ENCODE data around the gene DTX1. TPM values are rescaled to one million over a fixed set of nuclear protein-coding genes. Genes with fewer than 3 reads are reported as not detected.
"Not testable (repeated sequence)": the region's sequence is repeated elsewhere in the genome, so short reads cannot be mapped to it uniquely, and the experiment has no call there.

Gene DTX1
- total RNA-seq, 2 experiments from 2014 or later, result 0.55 to 0.57 TPM

- Mint-ChIP-seq H3K27ac (no peak overlapping the region), H3K4me3 (no peak overlapping the region), H3K9me3 (no peaks in the 10 kb centered on the region), H3K4me1 (peaks cover 11% of the 10 kb centered on the region), H3K36me3 (no peaks in the 10 kb centered on the region), H3K27me3 (peaks cover 2% of the 10 kb centered on the region)
- ATAC-seq (ENCODE audit: low read depth), result no peak
- POLR2A ChIA-PET, result no interaction called here
- no peak for DNase-seq
Measured at GRCh38 chr12:113138826-113139225, 82.3 kb downstream of the DTX1 start.

DNA sequence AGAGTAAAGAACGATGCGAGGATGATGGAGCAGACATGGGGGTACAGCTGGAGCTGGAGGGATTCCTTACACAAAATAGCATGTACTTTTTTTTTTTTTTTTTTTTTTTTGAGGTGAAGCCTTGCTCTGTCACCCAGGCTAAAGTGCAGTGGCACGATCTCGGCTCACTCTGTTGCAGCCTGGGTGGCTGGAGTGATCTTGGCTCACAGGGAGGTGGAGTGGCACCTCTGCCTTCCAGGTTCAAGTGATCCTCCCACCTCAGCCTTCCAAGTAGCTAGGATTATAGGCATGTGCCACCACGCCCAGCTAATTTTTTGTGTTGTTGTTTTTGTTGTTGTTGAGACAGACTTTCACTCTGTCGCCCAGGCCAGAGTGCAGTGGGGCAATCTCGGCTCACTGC lies 84.2 kb downstream of the DTX1 start:
- POLR2A ChIA-PET, result interaction anchor here (0.7 kb wide), 1 partner anchor 11 kb away, joined by 4 read pairs; no protein-coding TSS in a partner anchor
- ATAC-seq (ENCODE audit: low read depth) (no peak), DNase-seq (no peak)
- Mint-ChIP-seq H3K9me3 (no peaks in the 10 kb centered on the region), H3K27me3 (peaks cover 1% of the 10 kb centered on the region), H3K4me1 (peaks cover 9% of the 10 kb centered on the region), H3K27ac (no peak overlapping the region), H3K4me3 (no peak overlapping the region), H3K36me3 (no peaks in the 10 kb centered on the region)

DNA sequence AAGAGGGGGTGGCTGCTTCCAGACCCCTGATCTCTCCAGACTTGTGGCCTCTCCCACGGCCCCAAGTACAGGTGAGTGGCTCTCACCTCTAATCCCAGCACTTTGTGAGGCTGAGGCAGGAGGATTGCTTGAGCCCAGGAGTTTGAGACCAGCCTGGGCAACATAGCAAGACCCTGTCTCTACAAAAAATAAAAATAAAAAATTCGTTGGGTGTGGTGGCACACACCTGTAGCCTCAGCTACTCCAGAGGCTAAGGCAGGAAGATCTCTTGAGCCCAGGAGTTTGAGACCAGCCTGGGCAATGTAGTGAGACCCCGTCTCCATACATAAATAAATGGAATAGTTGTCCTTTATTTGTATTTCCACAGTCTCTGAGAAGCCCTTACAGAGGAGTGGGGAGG lies 85.2 kb downstream of the DTX1 start:
- DNase-seq; H3K27ac Mint-ChIP-seq; H3K27me3 Mint-ChIP-seq; H3K36me3 Mint-ChIP-seq; H3K4me1 Mint-ChIP-seq; POLR2A ChIA-PET; ATAC-seq (ENCODE audit: low read depth); H3K4me3 Mint-ChIP-seq; H3K9me3 Mint-ChIP-seq: not testable (repeated sequence)

DNA sequence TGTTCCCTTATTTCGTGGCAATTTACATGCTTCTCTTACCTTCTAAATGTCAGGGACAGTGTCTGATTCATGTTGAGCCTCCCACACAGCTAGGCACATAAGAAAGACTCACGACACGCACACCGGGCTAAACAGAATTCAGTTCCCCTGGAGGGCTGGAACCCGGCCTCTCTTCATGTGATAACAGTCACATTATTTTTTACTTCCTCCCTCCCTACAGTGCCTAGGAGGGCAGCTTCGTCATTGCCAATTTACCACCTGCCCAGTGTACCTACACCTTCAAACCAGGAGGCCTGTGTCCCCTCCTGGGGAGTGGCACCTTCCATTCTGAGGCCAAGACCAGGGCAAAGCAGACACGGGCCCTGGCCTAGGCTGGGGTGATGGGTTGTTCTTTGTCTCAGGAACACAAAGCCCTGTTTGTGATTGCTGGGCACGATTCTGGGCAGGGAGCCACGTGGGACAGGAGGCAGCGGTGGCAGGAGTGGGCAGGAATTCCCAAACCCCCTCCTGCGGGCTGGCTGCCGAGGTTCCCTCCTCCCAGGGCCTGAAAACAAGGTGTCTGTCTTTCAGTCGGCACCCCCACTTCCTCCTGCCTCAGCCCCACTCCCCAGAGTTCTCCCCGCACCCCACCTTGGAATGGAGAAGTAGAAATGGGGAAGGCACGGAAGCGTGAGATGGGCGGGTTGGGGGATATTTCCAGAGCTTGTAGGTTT lies 85.8 kb downstream of the DTX1 start:
- H3K4me1 Mint-ChIP-seq, result no peaks in the 10 kb centered on the region
- H3K27ac Mint-ChIP-seq, result no peak overlapping the region
- POLR2A ChIA-PET, result no interaction called here
- DNase-seq, result no peak
- peaks cover 7% of the 10 kb centered on the region for H3K27me3 Mint-ChIP-seq
- no peak for ATAC-seq (ENCODE audit: low read depth)
- H3K36me3 Mint-ChIP-seq, result no peaks in the 10 kb centered on the region
- H3K4me3 Mint-ChIP-seq, result no peak overlapping the region
- H3K9me3 Mint-ChIP-seq, result no peaks in the 10 kb centered on the region

- ATAC-seq (ENCODE audit: low read depth) (no peak), DNase-seq (no peak)
- Mint-ChIP-seq H3K27me3 (peaks cover 11% of the 10 kb centered on the region), H3K4me3 (no peak overlapping the region), H3K4me1 (no peaks in the 10 kb centered on the region), H3K36me3 (no peaks in the 10 kb centered on the region), H3K9me3 (no peaks in the 10 kb centered on the region), H3K27ac (no peak overlapping the region)
- POLR2A ChIA-PET, result no interaction called here
Measured at GRCh38 chr12:113142886-113143332, 86.4 kb downstream of the DTX1 start.

DNA sequence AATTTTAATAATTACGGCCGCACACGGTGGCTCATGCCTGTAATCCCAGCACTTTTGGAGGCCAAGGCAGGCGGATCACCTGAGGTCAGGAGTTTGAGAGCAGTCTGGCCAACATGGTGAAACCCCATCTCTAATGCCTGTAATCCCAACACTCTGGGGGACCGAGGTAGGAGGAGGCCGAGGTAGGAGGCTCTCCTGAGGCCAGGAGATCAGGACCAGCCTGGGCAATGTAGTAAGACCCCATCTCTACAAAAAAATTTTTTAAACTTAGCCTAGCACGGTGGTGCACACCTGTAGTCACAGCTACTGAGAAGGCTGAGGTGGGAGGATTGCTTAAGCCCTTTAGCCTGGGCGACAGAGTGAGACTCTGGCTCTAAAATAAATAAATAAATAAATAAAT lies 87.4 kb downstream of the DTX1 start:
- no peaks in the 10 kb centered on the region for H3K4me1 Mint-ChIP-seq
- H3K36me3 Mint-ChIP-seq, result no peaks in the 10 kb centered on the region
- POLR2A ChIA-PET, result no interaction called here
- H3K27ac Mint-ChIP-seq, result no peak overlapping the region
- H3K9me3 Mint-ChIP-seq, result no peaks in the 10 kb centered on the region
- H3K4me3 Mint-ChIP-seq, result no peak overlapping the region
- no peak for DNase-seq
- peaks cover 17% of the 10 kb centered on the region for H3K27me3 Mint-ChIP-seq
- ATAC-seq (ENCODE audit: low read depth), result no peak

GRCh38 chr12:113144806-113145205 lies 88.3 kb downstream of the DTX1 start:
- POLR2A ChIA-PET, result no interaction called here
- H3K9me3 Mint-ChIP-seq, result no peaks in the 10 kb centered on the region
- DNase-seq (no peak), ATAC-seq (ENCODE audit: low read depth) (no peak)
- H3K27me3 Mint-ChIP-seq, result peaks cover 17% of the 10 kb centered on the region
- H3K4me3 Mint-ChIP-seq, result no peak overlapping the region
- H3K27ac Mint-ChIP-seq, result no peak overlapping the region
- no peaks in the 10 kb centered on the region for H3K4me1 Mint-ChIP-seq
- H3K36me3 Mint-ChIP-seq, result no peaks in the 10 kb centered on the region

DNA sequence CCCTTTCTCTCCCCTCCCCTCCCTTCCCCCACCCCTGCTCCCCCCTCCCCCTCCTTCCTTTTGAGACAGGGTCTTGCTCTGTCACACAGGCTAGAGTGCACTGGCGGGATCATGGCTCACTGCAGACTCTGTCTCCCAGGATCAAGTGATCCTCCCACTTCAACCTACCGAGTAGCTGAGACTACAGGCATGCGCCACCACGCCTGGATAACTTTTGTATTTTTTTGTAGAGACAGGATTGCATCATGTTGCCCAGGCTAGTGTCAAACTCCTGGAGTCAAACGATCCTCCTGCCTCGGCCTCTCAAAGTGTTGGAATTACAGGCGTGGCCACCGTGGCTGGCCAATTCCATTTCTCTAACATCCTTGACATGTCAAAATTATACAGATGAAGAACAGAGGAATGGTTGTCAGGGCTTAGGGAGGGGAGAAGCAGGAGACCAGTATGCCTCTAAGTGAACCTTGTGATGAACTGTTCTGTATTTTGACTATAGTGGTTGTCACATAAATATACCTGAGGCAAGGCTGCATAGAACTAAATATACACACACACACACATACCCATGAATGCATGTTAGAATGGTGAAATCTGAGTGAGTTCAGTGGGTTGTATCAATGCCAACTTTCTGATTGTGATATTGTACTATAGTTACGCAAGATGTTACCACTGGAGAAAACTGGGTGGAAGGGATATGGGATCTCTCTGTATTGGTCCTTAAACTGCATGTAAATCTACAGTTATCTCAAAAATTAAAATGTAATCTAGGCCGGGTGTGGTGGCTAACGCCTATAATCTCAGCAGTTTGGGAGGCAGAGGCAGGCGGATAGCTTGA lies 89.4 kb downstream of the DTX1 start:
- no peak for ATAC-seq (ENCODE audit: low read depth)
- POLR2A ChIA-PET, result no interaction called here
- DNase-seq, result no peak
- peaks cover 23% of the 10 kb centered on the region for H3K27me3 Mint-ChIP-seq
- H3K27ac Mint-ChIP-seq, result no peak overlapping the region
- H3K4me1 Mint-ChIP-seq, result no peaks in the 10 kb centered on the region
- H3K4me3 Mint-ChIP-seq, result no peak overlapping the region
- no peaks in the 10 kb centered on the region for H3K9me3 Mint-ChIP-seq
- no peaks in the 10 kb centered on the region for H3K36me3 Mint-ChIP-seq

DNA sequence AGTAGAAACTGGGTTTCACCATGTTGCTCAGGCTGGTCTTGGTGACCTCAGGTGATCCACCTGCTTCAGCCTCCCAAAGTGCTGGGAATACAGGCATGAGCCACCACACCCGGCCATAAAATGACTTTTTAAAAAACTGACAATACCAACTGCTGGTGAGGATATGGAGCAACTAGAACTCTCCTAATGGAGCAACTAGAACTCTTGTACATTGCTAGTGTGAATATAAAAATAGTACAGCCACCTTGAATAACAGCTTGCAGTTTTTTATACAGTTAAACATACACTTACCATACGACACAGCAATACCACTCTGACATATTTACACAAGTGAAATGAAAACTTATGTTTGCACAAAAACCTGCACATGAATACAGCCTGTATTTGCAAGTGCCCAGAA lies 90.5 kb downstream of the DTX1 start:
- Mint-ChIP-seq H3K9me3 (no peaks in the 10 kb centered on the region), H3K27me3 (peaks cover 26% of the 10 kb centered on the region), H3K36me3 (no peaks in the 10 kb centered on the region), H3K4me3 (no peak overlapping the region), H3K27ac (no peak overlapping the region), H3K4me1 (no peaks in the 10 kb centered on the region)
- ATAC-seq (ENCODE audit: low read depth) (no peak), DNase-seq (no peak)
- POLR2A ChIA-PET, result no interaction called here

Other genes starting within 250 kb of the DTX1 start
- gene OAS1, start 149.8 kb upstream of the DTX1 start, total RNA-seq, result 100 to 1,000 TPM; 138 to 141 TPM
- gene OAS3, start 118.3 kb upstream of the DTX1 start, total RNA-seq, result 100 to 1,000 TPM; 221 to 222 TPM
- gene OAS2, start 78.2 kb upstream of the DTX1 start, total RNA-seq, result 100 to 1,000 TPM; 244 to 245 TPM
- gene RASAL1, start 79.0 kb downstream of the DTX1 start, total RNA-seq, result 1 to 10 TPM; 1.0 to 2.3 TPM
- under 1 TPM; 0.55 to 0.65 TPM for gene CFAP73, start 93.0 kb downstream of the DTX1 start, total RNA-seq
- gene DDX54, start 128.7 kb downstream of the DTX1 start, total RNA-seq, result 10 to 100 TPM; 70.1 to 74.2 TPM
- 10 to 100 TPM; 18.5 to 21.5 TPM for gene RITA1, start 129.0 kb downstream of the DTX1 start, total RNA-seq
- gene TPCN1, start 164.7 kb downstream of the DTX1 start, total RNA-seq, result 10 to 100 TPM; 29.9 to 32.0 TPM

All from activated naive CD8-positive, alpha-beta T cell treated with anti-CD3 and anti-CD28 coated beads, Interleukin-2, amount 10 ng/mL, durations not matched to agents 7 days and 5 days (primary cell).